ENCODE results near the gene PSMC2.
A peak's percentile ranks its signal among the peaks of the same experiment; 100 is the strongest.

The PSMC2 gene

DNA sequence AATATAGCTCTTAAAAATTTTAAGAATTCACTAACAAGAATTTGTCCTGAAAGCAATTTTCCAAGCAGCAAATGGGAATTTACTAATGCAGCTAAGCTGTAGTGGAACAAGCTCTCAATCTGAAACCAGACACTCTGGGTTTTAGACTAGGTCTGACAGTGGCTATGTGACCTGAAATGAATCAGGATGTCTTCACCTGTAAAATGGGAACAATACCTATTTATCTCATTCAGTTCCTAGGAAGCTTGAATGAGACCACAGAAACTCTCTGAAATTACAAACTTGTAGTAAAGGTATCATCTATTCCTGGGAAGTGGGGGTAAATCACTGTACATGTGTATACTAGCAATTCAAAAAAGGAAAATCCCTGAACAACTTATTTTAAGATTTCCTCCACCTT is 4.1 kb upstream of the PSMC2 start:
- Histone ChIP-seq H3K9ac (ENCODE audit: low read length) (peak overlapping the region; percentile 83), H3K27me3 (replicated peaks; ENCODE audit: insufficient read depth, low read length) (no peaks in the 10 kb centered on the region), H3K9me2 (replicated peaks; ENCODE audit: insufficient read depth, low read length) (no peaks in the 10 kb centered on the region), H4K20me1 (ENCODE audit: insufficient read depth, low read length) (no peaks in the 10 kb centered on the region), H3K27ac (ENCODE audit: low read length) (peak overlapping the region; percentile 59; the same call in 1 of the 2 replicates), H3K79me2 (ENCODE audit: low read length) (peaks cover 73% of the 10 kb centered on the region), H3K4me2 (ENCODE audit: low read depth, low read length) (peak overlapping the region; percentile 99), H3K4me1 (ENCODE audit: low read length) (peaks cover 22% of the 10 kb centered on the region), H3K9me3 (replicated peaks; ENCODE audit: insufficient read depth, low read length) (no peaks in the 10 kb centered on the region), H2AFZ (ENCODE audit: low read length) (peak overlapping the region; percentile 94; the same call in 1 of the 2 replicates), H3K4me3 (ENCODE audit: low read length) (peak overlapping the region; percentile 97), H3F3A (ENCODE audit: insufficient read depth, low read length) (peaks cover 35% of the 10 kb centered on the region), H3K36me3 (replicated peaks; ENCODE audit: insufficient read depth, low read length) (peaks cover 5% of the 10 kb centered on the region; the same call in 1 of the 2 replicates)
- TF ChIP-seq EZH2 (optimal IDR thresholded peaks at IDR 0.05; ENCODE audit: low read depth, low read length) (no peak), EZH2phosphoT487 (IDR thresholded peaks at IDR 0.05; ENCODE audit: low read length) (no peak)
- TF ChIP-seq, protein P1, sequence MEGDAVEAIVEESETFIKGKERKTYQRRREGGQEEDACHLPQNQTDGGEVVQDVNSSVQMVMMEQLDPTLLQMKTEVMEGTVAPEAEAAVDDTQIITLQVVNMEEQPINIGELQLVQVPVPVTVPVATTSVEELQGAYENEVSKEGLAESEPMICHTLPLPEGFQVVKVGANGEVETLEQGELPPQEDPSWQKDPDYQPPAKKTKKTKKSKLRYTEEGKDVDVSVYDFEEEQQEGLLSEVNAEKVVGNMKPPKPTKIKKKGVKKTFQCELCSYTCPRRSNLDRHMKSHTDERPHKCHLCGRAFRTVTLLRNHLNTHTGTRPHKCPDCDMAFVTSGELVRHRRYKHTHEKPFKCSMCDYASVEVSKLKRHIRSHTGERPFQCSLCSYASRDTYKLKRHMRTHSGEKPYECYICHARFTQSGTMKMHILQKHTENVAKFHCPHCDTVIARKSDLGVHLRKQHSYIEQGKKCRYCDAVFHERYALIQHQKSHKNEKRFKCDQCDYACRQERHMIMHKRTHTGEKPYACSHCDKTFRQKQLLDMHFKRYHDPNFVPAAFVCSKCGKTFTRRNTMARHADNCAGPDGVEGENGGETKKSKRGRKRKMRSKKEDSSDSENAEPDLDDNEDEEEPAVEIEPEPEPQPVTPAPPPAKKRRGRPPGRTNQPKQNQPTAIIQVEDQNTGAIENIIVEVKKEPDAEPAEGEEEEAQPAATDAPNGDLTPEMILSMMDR (IDR thresholded peaks at IDR 0.05; ENCODE audit: low read length): no peak
- DNase-seq: no peak

DNA sequence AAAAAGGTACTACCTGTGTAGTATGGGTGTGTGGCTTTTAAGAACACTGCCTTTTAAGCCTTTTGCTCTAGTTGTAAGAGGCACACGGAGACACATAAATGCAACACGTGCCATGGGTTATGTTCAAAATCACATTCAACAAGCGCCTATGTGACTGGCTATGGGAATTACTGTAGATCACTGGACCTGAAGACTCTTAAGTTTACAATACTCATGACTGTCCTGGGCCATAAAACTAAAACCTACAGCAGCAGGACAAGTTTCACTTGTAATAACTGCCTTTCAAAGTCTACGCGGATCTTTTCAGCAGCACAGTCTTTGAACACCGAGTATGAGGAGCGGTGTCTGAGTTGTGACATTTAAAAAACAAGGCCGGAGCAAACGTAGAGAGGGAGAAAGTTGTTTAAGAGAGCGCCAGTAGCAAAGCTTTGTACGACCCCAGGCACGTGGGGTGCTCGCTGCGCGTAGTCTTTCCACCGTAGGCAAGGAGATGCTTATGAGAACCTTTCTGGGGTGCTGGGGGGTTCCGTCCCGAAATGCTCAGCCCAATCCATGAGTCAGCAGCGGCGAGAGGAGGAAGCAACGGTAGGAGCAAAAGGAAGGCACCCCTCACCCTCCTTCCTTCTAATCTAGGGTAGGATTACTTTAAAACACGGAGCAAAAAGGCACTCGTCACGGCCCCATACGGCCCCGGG is 3.5 kb upstream of the PSMC2 start:
- peak overlapping the region; percentile 94 for H2AFZ ChIP-seq (ENCODE audit: low read length)
- peak; percentile 31 for DNase-seq
- H3K36me3 ChIP-seq (replicated peaks; ENCODE audit: insufficient read depth, low read length): peaks cover 5% of the 10 kb centered on the region; the same call in 1 of the 2 replicates

DNA sequence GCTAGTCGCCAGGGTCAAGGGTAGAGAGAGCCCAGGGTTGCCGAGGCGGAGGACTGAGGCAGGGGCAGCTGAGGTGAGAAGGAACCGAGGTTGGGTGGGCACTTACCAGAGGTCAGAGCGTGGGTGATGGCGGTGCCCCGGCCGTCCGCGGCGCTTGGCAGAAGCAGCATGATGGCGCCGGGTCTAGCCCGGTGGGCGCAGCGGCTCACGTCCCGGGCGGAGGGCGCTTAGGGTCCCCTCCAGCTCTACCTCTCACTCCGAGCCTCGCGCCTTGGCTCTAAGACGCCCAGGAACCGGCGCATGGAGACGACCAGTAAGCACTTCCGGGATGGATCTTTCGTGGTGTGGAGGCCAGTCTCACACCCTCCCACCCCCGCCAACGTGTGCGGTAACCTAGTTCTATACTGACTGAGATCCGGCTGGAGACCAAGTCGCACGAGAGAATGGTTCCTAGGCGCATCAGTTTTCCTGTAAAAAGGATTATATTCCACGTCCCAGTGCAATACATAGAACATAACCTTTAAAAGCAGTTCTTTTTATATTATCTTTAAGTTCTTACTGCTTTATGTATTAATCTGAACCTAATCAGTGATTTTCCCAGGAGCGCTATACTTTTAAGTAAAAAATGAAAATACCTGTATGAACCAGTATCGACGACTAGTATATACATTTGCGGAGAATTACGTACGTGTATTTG is 2.8 kb upstream of the PSMC2 start, which contains the start of gene DNAJC2:
Gene DNAJC2, minus strand, starts transcription at position 315 of the 697 bp plus-strand sequence. Its CDS starts 145 bp downstream, at position 170.
- H4K20me1 ChIP-seq (ENCODE audit: insufficient read depth, low read length): no peaks in the 10 kb centered on the region
- H3K4me2 ChIP-seq (ENCODE audit: low read depth, low read length): peak within 1 kb of the TSS; percentile 99
- peaks cover 77% of the 10 kb centered on the region for H3K79me2 ChIP-seq (ENCODE audit: low read length)
- no peak for TF ChIP-seq EZH2 (optimal IDR thresholded peaks at IDR 0.05; ENCODE audit: low read depth, low read length)
- no peak for TF ChIP-seq EZH2phosphoT487 (IDR thresholded peaks at IDR 0.05; ENCODE audit: low read length)
- TF ChIP-seq, protein P1 (IDR thresholded peaks at IDR 0.05; ENCODE audit: low read length): no peak
- H3K9ac ChIP-seq (ENCODE audit: low read length): peak within 1 kb of the TSS; percentile 83
- H3K27me3 ChIP-seq (replicated peaks; ENCODE audit: insufficient read depth, low read length): no peaks in the 10 kb centered on the region
- H3K4me3 ChIP-seq (ENCODE audit: low read length): peak within 1 kb of the TSS; percentile 97
- peak; percentile 92 for DNase-seq
- peaks cover 5% of the 10 kb centered on the region; the same call in 1 of the 2 replicates for H3K36me3 ChIP-seq (replicated peaks; ENCODE audit: insufficient read depth, low read length)
- peaks cover 35% of the 10 kb centered on the region for H3F3A ChIP-seq (ENCODE audit: insufficient read depth, low read length)
- peak within 1 kb of the TSS; percentile 94 for H2AFZ ChIP-seq (ENCODE audit: low read length)
- peak within 1 kb of the TSS; percentile 59; the same call in 1 of the 2 replicates for H3K27ac ChIP-seq (ENCODE audit: low read length)
- peaks cover 22% of the 10 kb centered on the region for H3K4me1 ChIP-seq (ENCODE audit: low read length)
- H3K9me3 ChIP-seq (replicated peaks; ENCODE audit: insufficient read depth, low read length): no peaks in the 10 kb centered on the region
- H3K9me2 ChIP-seq (replicated peaks; ENCODE audit: insufficient read depth, low read length): no peaks in the 10 kb centered on the region

More for the DNA sequence above, 3.5 kb upstream of the PSMC2 start:
- H3K4me2 ChIP-seq (ENCODE audit: low read depth, low read length): peak overlapping the region; percentile 99
- H3K4me1 ChIP-seq (ENCODE audit: low read length): peaks cover 22% of the 10 kb centered on the region
- peaks cover 77% of the 10 kb centered on the region for H3K79me2 ChIP-seq (ENCODE audit: low read length)
- peak overlapping the region; percentile 83 for H3K9ac ChIP-seq (ENCODE audit: low read length)
- no peaks in the 10 kb centered on the region for H4K20me1 ChIP-seq (ENCODE audit: insufficient read depth, low read length)
- TF ChIP-seq EZH2phosphoT487 (IDR thresholded peaks at IDR 0.05; ENCODE audit: low read length): no peak
- no peak for TF ChIP-seq EZH2 (optimal IDR thresholded peaks at IDR 0.05; ENCODE audit: low read depth, low read length)
- TF ChIP-seq, protein P1 (IDR thresholded peaks at IDR 0.05; ENCODE audit: low read length): no peak
- H3F3A ChIP-seq (ENCODE audit: insufficient read depth, low read length): peaks cover 35% of the 10 kb centered on the region
- no peaks in the 10 kb centered on the region for H3K9me3 ChIP-seq (replicated peaks; ENCODE audit: insufficient read depth, low read length)
- no peaks in the 10 kb centered on the region for H3K27me3 ChIP-seq (replicated peaks; ENCODE audit: insufficient read depth, low read length)
- peak overlapping the region; percentile 59; the same call in 1 of the 2 replicates for H3K27ac ChIP-seq (ENCODE audit: low read length)
- H3K4me3 ChIP-seq (ENCODE audit: low read length): peak overlapping the region; percentile 97
- no peaks in the 10 kb centered on the region for H3K9me2 ChIP-seq (replicated peaks; ENCODE audit: insufficient read depth, low read length)

Data from MM.1S (cell line).